Endometrial microvascular endothelial cells (primary cell): Measurements from ENCODE around the gene UBE2C. TPM values are rescaled to one million over a fixed set of nuclear protein-coding genes. Genes with fewer than 3 reads are reported as not detected.

Source experiments
- in situ Hi-C: cut with HindIII; loops from 2 replicates; pipeline ENCODE4 v1.10.0; 2017; ENCODE audit warnings: low sequenced_read_pairs, low pct_unique_long_range_greater_than_20kb; ENCODE audit errors: inconsistent ontology term
- total RNA-seq: library from RNA; depleted of rRNA; stranded (reverse); fragments of >200 nt; gene quantifications from one replicate; pipeline ENCODE4 v1.2.3, GENCODE V29; 2015; ENCODE audit errors: inconsistent ontology term

UBE2C gene
- total RNA-seq, 1 donor from 2014 or later = 110 TPM

DNA sequence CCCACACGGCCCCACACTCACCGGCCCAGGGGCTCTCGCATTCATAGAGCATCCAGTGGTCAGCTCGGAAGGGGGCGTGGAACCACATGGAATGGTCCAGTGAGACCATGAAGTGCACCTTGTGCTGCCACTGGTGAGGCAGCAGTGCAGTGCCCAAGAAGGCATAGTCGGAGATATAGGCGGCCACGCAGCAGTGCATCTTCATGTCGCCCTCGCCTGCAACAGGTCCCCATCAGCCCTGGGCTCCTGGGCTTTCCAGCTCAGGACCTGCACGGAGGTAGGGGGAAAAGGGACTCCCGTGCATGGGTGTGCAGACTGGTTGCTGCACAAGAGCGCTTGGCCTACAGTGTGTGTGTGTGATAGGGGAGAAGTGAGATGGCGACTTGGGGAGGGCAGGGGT is 31.1 kb downstream of the UBE2C start:
- in situ Hi-C loops = no loop called here

DNA sequence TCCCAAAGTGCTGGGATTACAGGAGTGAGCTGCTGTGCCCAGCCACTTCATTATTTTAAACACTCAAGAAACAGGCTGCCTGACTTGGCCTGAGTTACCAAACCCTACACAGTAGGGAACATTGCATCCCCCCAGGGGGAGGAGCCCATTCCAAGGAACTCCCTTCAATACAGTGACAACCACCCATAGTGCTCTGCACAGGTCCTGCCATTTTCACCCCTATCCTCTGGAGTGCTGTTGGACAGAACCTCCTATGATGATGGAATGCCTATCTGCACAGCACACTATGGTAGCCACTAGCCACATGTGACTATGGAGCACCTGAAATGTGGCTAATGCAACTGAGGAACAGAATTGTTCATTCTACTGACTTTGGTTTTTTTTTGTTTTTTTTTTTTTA is 33.0 kb downstream of the UBE2C start:
- in situ Hi-C loops = no loop called here

DNA sequence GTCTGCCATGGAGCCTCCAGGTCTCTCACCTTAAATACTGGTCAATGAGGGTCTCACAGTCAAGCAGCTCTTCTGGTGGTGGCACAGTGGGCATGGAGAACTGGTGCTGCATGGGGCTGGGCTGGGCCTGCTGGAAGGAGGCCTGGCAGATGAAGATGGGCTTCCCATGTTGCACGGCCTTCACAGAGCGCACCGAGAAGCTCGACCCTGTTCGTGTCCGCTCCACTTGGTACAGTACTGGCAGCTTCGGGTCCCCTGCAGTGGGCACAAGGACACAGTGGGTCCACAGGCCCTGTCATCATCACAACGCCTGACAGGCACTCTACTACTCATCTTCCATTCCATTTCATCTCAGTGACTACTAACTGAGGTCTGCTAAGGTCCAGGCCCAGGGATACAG is 36.0 kb downstream of the UBE2C start:
- in situ Hi-C loops = no loop called here

DNA sequence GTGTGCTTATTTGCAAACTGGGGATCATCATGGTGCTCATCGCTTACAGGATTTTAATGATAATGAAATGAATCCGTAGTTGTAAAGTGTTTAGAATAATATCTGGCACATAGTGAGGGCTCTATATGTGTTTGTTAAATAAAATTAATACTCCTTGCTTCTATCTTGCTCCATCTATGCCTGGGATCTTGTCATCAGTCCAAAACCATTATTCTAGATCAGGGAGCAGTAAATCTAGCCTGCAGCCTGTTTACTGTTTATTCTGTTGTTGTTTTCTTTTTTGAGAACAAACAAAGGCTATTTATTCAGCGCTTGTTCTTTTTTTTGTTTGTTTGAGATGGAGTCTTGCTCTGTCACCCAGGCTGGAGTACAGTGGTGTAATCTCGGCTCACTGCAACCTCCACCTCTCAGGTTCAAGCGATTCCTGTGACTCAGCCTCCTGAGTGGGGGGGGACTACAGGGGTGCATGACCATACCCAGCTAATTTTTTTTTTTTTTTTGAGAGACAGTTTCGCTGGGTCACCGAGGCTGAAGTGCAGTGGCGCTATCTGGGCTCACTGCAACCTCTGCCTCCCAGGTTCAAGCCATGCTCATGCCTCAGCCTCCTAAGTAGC is 36.6 kb downstream of the UBE2C start:
- in situ Hi-C loops = no loop called here

DNA sequence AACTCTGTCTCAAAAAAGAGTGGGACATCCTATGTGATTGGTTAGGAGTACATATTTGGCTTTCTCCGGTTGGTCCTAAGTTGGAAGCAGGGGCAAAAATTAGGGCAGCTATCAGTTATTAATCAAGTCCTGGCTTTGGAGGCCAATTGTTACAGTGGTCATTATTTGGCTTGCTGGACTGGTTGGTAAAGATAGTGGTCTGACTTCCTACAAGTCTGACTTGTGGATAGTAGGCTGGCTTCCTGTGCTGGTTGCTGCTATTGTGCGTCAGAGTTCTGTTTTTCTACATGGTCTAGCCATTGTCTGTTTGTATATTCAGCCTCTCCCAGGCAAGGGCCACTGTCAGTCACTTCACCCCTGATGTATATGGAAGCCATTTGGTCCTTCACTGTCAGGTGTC is 37.8 kb downstream of the UBE2C start:
- in situ Hi-C loops = no loop called here

DNA sequence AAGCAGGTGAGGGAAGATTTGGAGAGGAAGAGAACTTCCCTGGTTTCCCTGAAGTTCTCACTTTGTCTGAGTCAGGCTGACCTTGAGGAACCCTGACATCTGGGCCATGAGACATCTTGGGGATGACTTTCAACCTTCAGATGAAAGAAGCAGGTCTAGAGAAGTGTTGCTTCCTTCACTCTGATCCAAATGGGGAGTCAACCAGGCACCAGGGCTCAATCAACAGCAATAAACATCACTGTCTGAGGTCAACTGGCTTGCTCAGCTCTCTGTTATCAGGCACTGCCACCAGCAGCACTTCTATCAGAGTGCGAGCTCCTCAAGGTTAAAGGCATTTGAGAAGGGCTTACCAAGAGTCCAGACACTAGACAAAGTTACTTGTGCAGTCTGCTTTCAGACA is 38.5 kb downstream of the UBE2C start:
- in situ Hi-C loops = no loop called here

DNA sequence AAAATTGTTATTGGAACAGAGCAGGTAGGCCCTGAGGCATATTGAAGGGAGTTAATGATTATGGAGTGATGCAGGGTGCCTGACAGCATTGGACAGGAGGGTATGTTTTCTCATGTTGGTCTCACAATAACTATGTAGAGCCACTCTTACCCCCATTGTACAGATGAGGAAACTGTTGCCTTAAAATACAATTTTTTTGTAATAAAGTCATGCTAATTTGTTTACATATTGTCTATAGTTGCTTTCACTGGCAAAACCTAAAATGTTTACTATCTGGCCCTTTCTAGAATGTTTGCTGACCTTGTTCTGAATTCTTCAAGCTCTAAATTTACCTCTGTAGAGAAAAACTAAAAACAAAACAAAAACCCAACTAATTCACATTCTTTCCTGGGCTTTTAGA is 39.1 kb downstream of the UBE2C start:
- in situ Hi-C loops = no loop called here

DNA sequence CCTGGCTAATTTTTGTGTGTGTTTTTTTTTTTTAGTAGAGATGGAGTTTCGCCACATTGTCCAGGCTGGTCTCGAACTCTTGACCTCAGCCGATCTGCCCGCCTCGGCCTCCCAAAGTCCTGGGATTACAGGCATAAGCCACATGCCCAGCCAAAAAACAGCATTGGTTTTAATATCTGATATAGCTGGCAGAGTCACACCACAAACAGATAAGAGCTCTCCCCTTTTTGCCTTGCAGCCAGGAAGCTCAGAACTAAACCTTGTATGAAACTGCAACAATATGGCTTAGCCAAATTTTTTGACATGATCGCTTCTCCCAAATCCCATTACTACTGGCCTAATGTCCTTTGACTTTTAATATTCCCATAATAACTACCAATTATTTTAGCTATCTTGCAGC is 39.9 kb downstream of the UBE2C start:
- in situ Hi-C loops = no loop called here

DNA sequence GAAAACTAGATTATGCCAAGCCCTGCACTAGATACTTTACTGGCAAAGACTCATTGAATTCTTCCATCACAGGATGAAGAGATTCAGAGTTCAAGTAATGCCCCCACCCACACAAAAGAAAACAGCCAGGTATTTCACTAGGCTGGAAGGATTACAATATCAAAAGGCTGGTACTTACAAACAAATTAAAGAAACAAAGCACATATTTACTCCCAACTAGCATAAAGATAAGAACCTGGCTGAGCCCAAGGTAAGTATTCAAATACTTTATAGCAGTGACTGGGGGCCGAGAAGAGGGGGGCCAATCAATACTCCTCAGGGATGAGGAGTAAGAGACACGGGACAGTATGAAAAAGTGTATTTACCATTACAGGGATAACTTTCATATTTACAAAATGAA is 41.0 kb downstream of the UBE2C start:
- in situ Hi-C loops = no loop called here

DNA sequence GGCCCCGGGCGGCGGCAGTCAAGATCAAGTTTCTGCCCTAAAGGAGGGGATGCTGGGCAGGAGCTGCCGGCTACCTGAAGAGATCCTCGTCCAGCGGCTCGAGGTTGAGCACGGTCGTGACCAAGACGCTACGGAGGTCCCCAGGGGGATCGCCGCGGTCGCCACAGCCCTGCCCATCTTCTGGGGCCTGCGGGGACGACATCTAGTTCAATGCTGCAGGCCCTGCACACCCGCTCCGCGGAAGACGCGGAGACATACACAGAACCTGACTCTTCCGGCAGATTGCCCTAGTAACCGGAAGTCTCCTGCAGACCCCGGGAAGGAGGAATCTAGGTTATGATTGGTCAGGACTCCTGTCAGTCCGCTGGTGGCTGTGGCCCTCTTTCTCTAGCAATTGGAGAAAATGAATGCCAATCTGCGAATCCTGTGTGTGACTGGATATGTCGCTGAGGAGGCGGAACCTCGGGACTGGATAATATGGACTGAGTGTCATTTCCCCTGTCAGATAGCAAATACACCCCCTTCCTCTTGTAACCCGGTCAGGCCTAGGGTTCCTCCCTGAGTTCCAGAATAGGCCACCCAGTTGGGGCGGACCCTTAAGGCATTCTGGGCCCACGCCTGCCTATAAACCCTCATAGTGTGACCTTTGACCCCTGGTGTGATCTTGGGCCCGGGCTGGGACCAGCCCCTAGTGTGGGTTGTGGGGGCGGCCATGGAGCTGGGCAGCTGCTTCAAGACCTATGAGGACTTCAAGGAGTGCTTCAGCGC is 44.9 kb downstream of the UBE2C start, which contains the start of the genes ACOT8 and ZSWIM3:
ACOT8 (minus strand) TSS at position 279 of the 768 bp plus-strand sequence; CDS start at position 202, 77 bp downstream.
ZSWIM3 (plus strand) TSS at position 501 of the 768 bp plus-strand sequence; CDS start at position 713, 212 bp downstream.
- in situ Hi-C loops = no loop called here

DNA sequence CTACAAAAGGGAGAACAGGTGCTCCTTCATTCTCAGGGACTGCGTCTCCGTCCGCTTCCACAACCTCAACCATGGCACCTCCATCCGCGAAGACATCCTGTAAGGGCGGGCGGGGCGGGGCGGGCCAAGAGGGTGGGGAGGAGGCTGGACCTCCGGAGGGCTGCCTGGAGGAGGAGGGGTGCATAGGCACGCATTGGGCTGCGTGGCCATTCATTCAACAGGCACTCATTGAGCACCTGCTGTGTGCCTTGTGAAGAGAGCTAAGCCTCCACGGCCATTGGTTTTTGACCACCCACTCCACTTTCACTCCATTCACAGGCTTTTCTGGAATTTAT is 45.4 kb downstream of the UBE2C start:
- in situ Hi-C loops = no loop called here

DNA sequence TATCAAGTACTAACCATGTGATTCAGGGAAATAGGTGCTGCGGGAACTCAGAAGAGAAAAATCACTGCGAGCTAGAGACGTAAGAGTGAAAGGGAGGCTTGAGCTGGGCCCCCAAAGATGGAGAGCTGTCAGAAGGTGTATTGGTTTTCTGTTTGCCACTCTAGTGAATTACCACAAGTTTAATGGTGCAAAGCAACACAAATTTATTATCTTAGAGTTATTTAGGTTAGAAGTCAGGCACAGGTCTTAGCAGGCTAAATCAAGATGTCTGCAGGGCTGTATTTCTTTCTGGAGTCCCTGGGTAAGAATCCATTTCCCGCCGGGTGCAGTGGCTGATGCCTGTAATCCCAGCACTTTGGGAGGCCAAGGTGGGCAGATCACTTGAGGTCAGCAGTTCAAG is 47.5 kb downstream of the UBE2C start:
- in situ Hi-C loops = no loop called here

DNA sequence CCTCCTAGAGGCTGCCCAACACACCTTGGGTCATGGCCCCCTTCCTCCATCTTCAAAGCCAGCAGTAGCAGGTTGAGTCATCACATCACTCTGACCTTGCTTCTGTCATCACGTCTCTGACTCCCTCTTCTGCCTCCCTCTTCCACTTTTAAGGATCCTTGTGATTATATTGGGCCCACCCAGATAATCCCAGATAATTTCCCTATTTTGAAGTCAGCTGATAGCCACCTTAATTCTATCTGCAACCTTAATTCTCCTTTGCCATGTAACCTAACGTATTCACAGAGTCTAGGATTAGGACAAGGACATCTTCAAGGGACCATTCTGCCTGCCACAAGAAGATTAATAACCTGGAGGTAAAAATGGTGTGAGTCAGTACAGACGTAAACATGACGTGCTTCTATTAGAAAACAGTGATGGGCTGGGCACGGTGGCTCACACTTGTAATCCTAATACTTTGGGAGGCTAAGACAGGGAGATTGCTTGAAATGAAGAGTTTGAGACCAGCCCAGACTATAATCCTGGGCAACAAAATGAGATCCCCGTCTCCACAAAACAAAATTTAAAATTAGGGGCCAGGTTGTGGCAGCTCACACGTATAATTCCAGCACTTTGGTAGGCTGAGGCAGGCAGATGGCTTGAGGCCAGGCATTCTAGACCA is 48.2 kb downstream of the UBE2C start:
- in situ Hi-C loops = no loop called here

DNA sequence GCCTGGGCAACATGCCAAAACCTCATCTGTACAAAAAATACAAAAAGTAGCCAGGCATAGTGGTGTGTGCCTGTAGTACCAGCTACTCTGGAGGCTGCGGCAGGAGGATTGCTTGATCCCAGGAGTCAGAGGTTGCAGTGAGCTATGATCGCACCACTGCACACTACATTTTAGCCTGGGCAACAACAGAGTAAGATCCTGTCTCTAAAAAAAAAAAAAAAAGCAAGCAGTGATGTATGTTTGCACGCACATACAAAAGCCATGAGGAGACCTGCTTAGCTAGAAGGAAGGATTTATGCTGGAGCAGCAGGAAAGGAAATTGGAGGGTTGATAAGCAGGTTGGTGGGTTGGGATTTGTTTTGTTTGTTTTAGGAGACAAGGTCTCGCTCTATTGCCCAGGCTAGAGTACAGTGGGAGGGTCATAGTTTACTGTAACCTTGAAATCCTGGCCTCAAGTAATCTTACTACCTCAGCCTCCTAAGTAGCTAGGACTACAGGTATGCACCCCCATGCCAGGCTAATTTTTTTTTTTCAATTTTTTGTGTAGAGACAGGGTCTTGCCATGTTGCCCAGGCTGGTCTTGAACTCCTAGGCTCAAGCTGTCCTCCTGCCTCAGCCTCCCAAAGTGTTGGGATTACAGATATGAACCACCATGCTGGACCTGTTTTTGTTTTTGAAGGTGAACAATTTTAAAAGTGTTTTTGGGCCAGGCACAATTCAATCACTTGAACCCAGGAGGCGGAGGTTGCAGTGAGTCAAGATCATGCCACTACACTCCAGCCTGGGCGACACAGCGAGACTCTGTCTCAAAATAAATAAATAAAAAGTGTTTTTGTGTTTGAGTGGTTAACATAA is 49.0 kb downstream of the UBE2C start:
- in situ Hi-C loops = no loop called here

DNA sequence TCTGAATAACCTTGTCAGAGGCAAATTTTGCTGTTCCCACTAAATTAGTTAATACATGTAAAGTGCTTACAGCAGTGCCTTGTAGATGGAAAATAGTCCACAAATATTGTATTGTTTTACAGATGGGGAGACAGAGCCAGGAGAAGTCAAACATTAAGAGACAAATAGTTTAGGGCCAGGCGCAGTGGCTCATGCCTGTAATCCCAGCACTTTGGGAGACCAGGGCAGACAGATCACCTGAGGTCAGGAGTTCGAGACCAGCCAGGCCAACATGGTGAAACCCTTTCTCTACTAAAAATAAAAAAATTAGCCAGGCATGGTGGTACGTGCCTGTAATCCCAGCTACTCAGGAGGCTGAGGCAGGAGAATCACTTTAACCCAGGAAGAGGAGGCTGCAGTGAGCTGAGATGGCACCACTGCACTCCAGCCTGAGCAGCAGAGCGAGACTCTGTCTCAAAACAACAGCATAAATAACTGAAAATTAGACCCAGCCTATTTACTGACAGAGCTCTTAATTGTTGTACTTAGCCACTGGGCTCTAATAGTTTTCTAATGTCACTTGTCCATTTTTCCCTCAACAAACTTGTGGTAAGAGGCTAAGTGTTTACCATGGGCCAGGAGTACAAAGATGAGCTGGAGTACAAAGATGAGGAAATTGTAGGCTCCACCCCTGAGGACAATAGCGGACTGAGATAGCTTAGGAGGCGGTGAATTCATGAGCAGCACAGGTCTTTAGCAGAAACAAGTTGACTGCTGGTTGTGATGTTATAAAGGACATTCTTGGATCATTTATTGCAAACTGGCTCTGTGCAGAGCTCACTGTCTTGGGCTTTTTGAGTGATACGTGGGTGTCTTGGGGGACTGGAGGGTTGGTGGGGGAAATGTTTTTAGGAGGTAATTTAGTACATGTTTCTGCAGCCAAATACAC is 51.4 kb downstream of the UBE2C start:
- in situ Hi-C loops = no loop called here

DNA sequence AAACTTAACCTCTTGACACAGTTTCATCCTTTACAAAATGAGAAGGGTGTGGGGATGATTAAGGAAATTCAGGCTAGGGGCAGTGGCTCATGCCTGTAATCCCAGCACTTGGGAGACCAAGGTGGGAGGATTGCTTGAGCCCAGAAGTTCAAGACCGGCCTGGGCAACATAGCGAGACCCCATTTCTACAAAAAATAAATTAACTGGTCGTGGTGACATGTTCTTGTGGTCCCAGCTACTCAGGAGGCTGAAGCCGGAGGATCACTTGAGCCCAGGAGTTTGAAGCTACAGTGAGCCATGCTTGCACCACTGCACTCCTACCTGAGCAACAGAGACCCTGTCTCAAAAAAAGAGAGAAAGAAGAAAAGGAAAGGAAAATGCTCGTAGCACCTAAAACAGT is 54.0 kb downstream of the UBE2C start:
- in situ Hi-C loops = no loop called here
